ENCODE measurements around the gene E4F1. TPM values are rescaled to one million over a fixed set of nuclear protein-coding genes. Genes with fewer than 3 reads are reported as not detected.

The E4F1 gene
- total and polyA plus RNA-seq, 2 experiments from 2014 or later = 15.5 to 19.7 TPM

DNA sequence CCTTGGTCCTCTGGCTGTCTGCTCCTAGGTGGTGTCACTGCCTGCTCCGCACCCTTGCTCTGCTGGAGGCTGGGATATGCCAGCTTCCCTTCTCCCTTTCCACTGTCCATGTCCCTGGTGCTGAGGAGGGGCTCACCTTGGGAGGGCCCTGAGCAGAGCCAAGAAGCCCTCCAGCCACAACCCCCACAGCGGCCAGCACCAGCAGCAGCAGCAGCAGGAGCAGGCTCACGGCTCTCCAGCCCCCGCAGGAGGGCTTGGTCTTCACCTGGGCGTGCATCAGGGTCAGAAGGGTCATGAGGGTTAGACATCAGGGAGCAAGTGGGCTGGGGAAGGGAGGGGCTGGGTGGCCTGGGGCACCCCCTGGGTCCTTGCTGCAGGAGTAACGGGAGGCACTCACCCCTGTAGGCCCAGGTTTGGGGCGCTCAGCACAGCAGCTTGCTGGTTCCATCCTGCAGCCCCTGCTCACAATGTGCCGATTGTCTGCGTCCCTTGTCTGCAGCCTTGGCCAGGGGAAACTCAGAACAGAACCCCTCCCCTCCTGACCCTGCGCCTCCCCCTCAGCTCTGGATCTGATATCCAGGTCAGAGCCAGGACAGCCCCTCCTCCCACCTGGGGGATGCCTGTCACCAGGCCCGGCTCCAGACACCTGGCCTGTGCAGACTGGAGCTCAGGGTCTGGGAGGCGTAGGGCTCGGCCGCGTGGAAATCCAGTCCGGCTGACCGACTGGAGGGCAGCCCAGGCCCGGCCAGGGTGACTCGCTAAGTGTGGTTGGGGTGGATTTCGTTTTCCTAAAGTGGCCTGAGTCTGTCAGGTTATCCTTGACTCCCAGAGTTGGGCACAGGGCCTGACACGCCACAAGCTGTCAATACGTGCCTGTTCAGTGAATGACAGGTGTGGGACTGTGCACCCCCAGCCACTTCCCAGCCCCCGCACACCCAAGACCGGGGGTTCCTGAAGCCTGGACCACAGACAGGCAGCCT lies 12.7 kb upstream of the E4F1 start, which contains the start of gene BRICD5:
BRICD5 (minus strand) TSS at position 478 of the 980 bp plus-strand sequence; CDS start at position 448, 30 bp downstream.
- DNase-seq (ENCODE audit: low spot score) = no peak
- no peaks in the 10 kb centered on the region for H3K9me3 ChIP-seq (ENCODE audit: low read depth)
- H2AFZ ChIP-seq = no peak within 1 kb of the TSS
- no peaks in the 10 kb centered on the region for H3K27me3 ChIP-seq
- H4K20me1 ChIP-seq (ENCODE audit: insufficient read depth, poor library complexity, severe bottlenecking) = peaks cover 8% of the 10 kb centered on the region
- H3K4me1 ChIP-seq (ENCODE audit: insufficient read depth) = peaks cover 16% of the 10 kb centered on the region
- H3K9me2 ChIP-seq (replicated peaks; ENCODE audit: insufficient read depth) = no peaks in the 10 kb centered on the region
- H3K79me2 ChIP-seq = peaks cover 30% of the 10 kb centered on the region
- no peak within 1 kb of the TSS for H3K4me3 ChIP-seq
- TF ChIP-seq, protein P1, sequence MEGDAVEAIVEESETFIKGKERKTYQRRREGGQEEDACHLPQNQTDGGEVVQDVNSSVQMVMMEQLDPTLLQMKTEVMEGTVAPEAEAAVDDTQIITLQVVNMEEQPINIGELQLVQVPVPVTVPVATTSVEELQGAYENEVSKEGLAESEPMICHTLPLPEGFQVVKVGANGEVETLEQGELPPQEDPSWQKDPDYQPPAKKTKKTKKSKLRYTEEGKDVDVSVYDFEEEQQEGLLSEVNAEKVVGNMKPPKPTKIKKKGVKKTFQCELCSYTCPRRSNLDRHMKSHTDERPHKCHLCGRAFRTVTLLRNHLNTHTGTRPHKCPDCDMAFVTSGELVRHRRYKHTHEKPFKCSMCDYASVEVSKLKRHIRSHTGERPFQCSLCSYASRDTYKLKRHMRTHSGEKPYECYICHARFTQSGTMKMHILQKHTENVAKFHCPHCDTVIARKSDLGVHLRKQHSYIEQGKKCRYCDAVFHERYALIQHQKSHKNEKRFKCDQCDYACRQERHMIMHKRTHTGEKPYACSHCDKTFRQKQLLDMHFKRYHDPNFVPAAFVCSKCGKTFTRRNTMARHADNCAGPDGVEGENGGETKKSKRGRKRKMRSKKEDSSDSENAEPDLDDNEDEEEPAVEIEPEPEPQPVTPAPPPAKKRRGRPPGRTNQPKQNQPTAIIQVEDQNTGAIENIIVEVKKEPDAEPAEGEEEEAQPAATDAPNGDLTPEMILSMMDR (IDR thresholded peaks at IDR 0.05; ENCODE audit: poor library complexity) = no peak
- TF ChIP-seq EZH2 (IDR thresholded peaks at IDR 0.05; ENCODE audit: borderline replicate concordance) (no peak), EZH2phosphoT487 (IDR thresholded peaks at IDR 0.05; ENCODE audit: low read depth, severe bottlenecking, unreplicated experiment) (no peak)
- no peak within 1 kb of the TSS for H3K27ac ChIP-seq
- WGBS (ENCODE audit: low lambda C conversion rate, missing lambda C conversion rate) = 63% methylated on average over 22 of the region's 24 CpGs
- no peaks in the 10 kb centered on the region for H3K36me3 ChIP-seq (replicated peaks; ENCODE audit: insufficient read depth, low read depth)
- no peak within 1 kb of the TSS for H3K4me2 ChIP-seq

DNA sequence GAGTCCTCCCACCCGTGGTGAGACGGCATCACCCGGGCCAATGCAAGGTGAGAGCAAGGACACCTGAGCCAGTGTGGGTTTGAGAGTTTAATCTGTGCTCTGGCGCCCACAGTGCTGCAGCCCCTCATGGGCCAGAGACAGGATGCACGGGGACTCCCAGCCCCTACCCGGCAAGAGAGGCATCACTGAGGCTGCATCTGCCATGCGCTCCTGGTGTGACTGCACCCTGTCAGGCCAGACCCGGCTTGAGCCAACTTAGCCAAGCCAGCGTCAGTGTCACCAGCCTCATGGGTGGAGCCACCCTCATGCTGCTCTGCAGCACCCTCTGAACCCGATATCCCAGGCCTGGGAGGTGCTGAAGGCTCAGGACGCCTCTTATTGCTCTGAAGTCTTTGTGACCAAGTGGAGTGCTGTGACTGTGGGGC lies 11.5 kb upstream of the E4F1 start:
- Histone ChIP-seq H3K9me3 (ENCODE audit: low read depth) (no peaks in the 10 kb centered on the region), H3K4me1 (ENCODE audit: insufficient read depth) (peaks cover 8% of the 10 kb centered on the region), H3K79me2 (peaks cover 18% of the 10 kb centered on the region), H3K4me3 (no peak overlapping the region), H2AFZ (no peak overlapping the region), H3K9me2 (replicated peaks; ENCODE audit: insufficient read depth) (no peaks in the 10 kb centered on the region), H3K27ac (no peak overlapping the region), H3K27me3 (no peaks in the 10 kb centered on the region), H3K36me3 (replicated peaks; ENCODE audit: insufficient read depth, low read depth) (no peaks in the 10 kb centered on the region), H3K4me2 (no peak overlapping the region), H4K20me1 (ENCODE audit: insufficient read depth, poor library complexity, severe bottlenecking) (peaks cover 8% of the 10 kb centered on the region)
- TF ChIP-seq EZH2 (IDR thresholded peaks at IDR 0.05; ENCODE audit: borderline replicate concordance) (no peak), EZH2phosphoT487 (IDR thresholded peaks at IDR 0.05; ENCODE audit: low read depth, severe bottlenecking, unreplicated experiment) (no peak)
- TF ChIP-seq, protein P1 (IDR thresholded peaks at IDR 0.05; ENCODE audit: poor library complexity) = no peak
- DNase-seq (ENCODE audit: low spot score) = no peak
- WGBS (ENCODE audit: low lambda C conversion rate, missing lambda C conversion rate) = 88% methylated on average over 11 of the region's 11 CpGs

DNA sequence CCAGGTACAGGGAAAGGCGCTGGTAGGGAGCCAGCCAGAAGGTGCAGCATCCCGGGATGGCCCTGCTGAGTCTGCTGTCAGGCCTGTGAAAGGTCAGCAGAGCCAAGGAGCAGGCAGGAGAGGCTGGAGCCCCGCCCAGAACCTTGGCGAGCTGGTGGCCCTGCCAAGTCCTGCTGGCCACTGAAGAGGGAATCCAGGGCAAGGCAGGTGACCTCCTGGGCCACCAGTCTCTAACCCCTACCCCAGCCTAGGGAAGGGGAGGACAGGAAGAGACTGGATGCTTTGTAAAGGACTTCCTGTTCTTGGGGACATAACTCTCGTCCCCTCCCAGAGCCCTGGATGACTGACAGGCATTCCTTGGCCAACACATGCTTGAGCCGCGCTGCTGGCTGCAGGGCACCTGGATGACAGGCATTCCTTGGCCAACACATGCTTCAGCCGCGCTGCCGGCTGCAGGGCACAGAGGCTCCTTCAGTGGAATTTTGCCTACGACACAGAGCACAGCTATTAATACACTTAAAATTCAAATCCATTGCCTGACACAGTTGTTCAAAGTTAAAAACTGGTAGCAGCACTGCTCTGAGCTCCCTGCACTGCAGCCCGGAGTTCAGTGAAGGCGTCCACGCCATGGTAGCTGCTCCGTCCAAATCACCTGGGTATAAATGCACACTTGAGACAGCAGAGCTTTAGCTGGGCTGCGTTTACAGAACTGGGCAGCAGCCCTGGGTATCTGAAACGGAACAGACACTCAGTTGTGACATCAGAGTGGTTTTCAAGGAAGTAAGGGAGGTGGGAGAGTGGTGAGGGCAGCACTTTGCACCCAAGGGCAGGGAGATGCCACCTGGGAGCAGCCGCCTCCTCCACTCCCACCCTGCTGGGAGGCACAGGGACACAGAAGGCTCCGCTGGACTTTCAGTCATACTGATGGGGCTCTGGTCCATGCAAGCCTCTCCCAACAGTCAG lies 10.7 kb upstream of the E4F1 start:
- Histone ChIP-seq H2AFZ (no peak overlapping the region), H3K4me3 (peak overlapping the region; percentile 90), H4K20me1 (ENCODE audit: insufficient read depth, poor library complexity, severe bottlenecking) (peaks cover 8% of the 10 kb centered on the region), H3K36me3 (replicated peaks; ENCODE audit: insufficient read depth, low read depth) (no peaks in the 10 kb centered on the region), H3K4me1 (ENCODE audit: insufficient read depth) (peaks cover 8% of the 10 kb centered on the region), H3K27ac (no peak overlapping the region), H3K27me3 (no peaks in the 10 kb centered on the region), H3K9me2 (replicated peaks; ENCODE audit: insufficient read depth) (no peaks in the 10 kb centered on the region), H3K9me3 (ENCODE audit: low read depth) (no peaks in the 10 kb centered on the region), H3K79me2 (peaks cover 18% of the 10 kb centered on the region), H3K4me2 (peak overlapping the region; percentile 94)
- 85% methylated on average over 19 of the region's 19 CpGs for WGBS (ENCODE audit: low lambda C conversion rate, missing lambda C conversion rate)
- DNase-seq (ENCODE audit: low spot score) = no peak
- no peak for TF ChIP-seq EZH2 (IDR thresholded peaks at IDR 0.05; ENCODE audit: borderline replicate concordance)
- TF ChIP-seq, protein P1 (IDR thresholded peaks at IDR 0.05; ENCODE audit: poor library complexity) = no peak
- TF ChIP-seq EZH2phosphoT487 (IDR thresholded peaks at IDR 0.05; ENCODE audit: low read depth, severe bottlenecking, unreplicated experiment) = no peak
